ENCODE data around the gene UNC13B.

Gene UNC13B

DNA sequence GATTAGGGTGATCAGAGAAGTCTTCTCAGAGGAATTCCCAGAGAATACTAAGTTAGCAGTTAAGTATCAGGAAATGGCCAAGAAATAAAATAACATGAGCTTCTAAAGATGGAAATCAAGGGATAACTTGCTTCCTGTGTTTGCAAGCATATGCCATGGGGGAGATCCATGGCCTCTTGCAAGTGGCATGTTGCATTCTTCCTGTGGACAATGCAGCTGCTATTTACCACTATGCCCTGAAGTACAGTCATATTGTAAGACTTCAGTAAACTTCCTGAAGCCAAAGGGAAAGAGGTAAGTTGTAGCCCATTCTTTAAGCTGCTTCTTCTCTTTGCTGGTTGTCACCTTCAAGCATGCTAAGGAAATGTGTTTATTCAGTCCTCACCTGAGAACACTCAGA, 173.4 kb downstream of the UNC13B start:
- DNase-seq (ENCODE audit: low spot score): no peak

DNA sequence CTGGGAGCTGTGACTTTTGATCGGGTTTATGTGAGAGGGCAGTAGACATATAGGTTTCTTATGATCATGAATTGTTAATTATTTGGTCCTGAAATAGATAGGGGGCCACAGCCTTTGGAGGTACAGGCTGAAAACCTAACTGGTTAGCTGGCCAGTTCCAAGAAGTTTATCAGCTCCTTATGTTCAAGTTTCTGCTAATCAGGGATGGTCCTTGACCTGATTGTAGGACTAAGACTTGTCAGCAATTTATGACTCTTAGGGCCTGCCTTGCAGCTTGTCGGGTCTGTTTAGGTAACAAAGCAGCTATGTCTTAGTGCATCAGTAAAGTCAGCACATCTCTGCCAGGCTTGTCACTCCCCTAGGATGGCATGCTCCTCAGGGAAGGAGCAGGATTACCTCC, 176.3 kb downstream of the UNC13B start:
- no peak for DNase-seq (ENCODE audit: low spot score)

- no peak for DNase-seq (ENCODE audit: low spot score)
These were observed 176.9 kb downstream of the UNC13B start for GRCh38 chr9:35338561-35339274.

- no peak for DNase-seq (ENCODE audit: low spot score)
These were observed 178.2 kb downstream of the UNC13B start for GRCh38 chr9:35340046-35340445.

DNA sequence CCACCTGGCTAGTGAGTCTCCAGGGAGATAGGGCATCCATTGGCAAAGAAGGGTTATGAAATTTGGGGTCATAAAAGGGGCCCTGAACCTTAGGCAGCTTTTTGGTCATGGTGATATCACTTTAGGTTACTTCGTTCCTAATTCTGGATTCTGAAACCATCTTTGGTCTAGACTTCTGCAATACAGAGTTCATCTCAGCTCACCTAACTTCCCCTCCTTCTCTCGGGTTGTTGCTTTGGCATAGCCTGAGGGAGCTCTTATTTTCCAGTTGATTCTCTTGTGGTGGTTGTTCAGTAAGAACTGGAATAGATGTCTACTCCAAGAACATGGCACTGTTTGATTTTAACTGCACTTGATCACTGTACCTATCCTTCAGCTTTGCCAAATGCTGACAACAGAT, 179.2 kb downstream of the UNC13B start:
- DNase-seq (ENCODE audit: low spot score): no peak

GRCh38 chr9:35341585-35341984, 179.8 kb downstream of the UNC13B start:
- DNase-seq (ENCODE audit: low spot score): peak; percentile 26

- DNase-seq (ENCODE audit: low spot score): no peak
These were observed 180.6 kb downstream of the UNC13B start for GRCh38 chr9:35342221-35342958.

- DNase-seq (ENCODE audit: low spot score): no peak
These were observed 186.3 kb downstream of the UNC13B start for GRCh38 chr9:35348109-35348508.

- DNase-seq (ENCODE audit: low spot score): no peak
These were observed 187.6 kb downstream of the UNC13B start for GRCh38 chr9:35349287-35349990.

- no peak for DNase-seq (ENCODE audit: low spot score)
These were observed 188.4 kb downstream of the UNC13B start for GRCh38 chr9:35350212-35350611.

GRCh38 chr9:35350827-35351549, 189.2 kb downstream of the UNC13B start:
- no peak for DNase-seq (ENCODE audit: low spot score)

DNA sequence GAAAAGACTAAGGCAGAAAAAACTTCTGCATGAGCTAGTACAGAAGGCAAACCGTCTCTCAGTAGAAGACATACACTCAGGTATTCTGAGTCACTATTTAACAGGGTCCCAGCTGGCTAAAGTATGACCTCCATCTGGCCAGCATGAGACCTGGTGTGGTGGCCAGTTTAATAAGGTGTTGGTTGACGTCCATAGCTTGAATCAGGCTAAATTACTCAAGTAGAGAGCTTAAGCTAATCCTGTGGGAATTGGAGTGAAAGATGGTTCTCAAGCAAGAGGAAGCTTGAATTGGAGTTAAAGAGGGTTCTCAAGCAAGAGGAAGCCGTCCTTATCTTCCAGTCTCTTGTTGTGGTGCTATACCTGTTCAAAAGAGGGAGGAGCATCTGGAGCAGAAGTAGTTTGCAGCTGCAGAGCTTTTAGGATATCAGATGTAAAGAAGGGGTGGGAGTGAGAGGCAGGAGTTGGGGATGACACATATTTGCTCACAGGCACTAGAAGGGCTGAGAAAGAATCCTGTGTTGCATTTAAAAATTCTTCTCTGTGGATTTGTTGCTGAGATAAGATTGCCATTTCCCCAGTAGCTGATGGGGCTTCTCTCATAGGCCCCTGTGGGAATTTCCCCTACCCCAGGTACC, 192.0 kb downstream of the UNC13B start:
- DNase-seq (ENCODE audit: low spot score): no peak

- no peak for DNase-seq (ENCODE audit: low spot score)
These were observed 194.1 kb downstream of the UNC13B start for GRCh38 chr9:35355939-35356338.

DNA sequence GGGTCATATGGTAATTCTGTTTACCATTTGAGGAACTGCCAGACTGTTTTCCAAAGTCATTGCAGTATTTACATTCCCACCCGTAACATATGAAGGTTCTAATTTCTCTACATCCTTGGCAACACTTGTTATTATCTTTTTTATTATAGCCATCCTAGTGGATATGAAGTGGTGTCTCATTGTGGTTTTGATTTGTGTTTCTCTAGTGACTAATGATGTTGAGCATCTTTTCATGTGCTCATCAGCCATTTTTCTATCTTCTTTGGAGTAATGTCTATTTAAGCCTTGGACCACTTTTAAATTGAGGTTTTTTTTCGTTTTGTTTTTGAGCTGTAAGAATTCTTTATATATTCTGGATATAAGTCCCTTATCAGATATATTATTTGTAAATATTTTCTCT, 195.3 kb downstream of the UNC13B start:
- DNase-seq (ENCODE audit: low spot score): no peak

- DNase-seq (ENCODE audit: low spot score): no peak
These were observed 196.0 kb downstream of the UNC13B start for GRCh38 chr9:35357826-35358225.

- DNase-seq (ENCODE audit: low spot score): no peak
These were observed 203.2 kb downstream of the UNC13B start for GRCh38 chr9:35364817-35365585.

GRCh38 chr9:35366627-35367026, 204.8 kb downstream of the UNC13B start:
- DNase-seq (ENCODE audit: low spot score): no peak

GRCh38 chr9:35367451-35367850, 205.6 kb downstream of the UNC13B start:
- DNase-seq (ENCODE audit: low spot score): peak; percentile 38

DNA sequence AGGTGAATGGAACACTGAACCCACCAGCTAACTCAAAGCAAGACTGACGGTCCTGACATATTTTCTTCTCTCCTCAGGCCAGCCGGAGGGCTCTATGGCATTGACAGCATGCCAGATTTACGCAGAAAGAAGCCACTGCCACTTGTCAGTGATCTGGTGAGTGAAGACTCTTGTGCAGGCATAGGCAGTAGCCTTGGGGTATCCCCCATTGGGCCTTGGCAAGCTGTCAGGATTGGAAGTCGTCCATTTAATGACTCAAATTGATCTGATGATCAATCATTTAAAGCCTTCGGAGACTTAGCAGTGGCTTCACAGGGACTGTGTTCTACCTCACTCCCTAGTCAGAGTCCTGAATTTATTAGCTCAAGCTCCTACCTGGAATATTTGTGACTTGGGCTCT, 208.4 kb downstream of the UNC13B start:
- DNase-seq (ENCODE audit: low spot score): no peak

DNA sequence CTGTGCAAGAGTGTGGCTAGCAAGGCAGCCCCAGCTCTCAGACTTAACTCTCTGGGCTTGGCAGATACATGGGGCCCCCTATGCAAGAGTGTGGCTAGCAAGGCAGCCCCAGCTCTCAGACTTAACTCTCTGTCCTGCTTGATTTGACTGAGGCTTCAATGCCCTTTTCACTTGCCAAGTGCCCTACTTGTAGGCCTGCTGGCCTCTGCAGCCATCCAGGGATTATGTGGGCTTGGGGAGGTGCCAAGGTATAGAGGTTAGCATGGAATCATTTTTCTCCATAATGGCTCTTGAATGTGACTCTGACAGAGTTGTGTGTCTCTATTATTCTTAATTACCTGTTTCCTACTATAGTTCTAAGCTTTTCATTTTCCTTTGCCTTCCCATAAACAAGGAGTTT, 212.6 kb downstream of the UNC13B start:
- no peak for DNase-seq (ENCODE audit: low spot score)

DNA sequence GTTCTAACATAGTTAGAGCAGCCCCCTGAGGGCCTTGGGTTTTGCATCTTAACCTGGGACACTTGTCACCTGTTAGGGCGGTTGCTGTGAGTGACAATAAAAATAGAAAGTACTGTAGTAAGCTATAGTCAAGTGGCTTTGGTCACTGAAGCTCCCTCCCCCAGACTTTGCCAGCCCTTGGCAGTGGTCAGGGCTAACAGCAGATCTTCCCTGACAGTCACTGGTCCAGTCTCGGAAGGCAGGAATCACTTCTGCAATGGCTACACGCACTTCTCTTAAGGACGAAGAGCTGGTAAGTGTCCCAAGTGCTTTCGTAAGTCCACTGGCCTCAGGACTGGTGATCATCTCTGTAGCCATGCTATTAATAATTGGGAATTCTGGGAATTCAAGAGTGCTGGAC, 213.1 kb downstream of the UNC13B start:
- no peak for DNase-seq (ENCODE audit: low spot score)
